DOHH2 (cell line): ENCODE results near the gene DMPK.

Experiments used
- H3F3A ChIP-seq: fragments of 200-600 bp; sonication (generic), shearing (Covaris generic); 2 replicates; pipeline ENCODE4 v1.6.0; 2016; ENCODE audit warnings: antibody characterized with exemption, mild to moderate bottlenecking; ENCODE audit not compliant: control insufficient read depth, insufficient read depth
- H3K27ac ChIP-seq: fragments of 200-600 bp; sonication (generic); 2 replicates; pipeline ENCODE4 v1.5.1; 2014; ENCODE audit warnings: low read depth, mild to moderate bottlenecking, low read length, moderate library complexity
- H3K27me3 ChIP-seq: fragments of 200-600 bp; sonication (generic); 2 replicates; pipeline ENCODE4 v1.6.1; 2014; ENCODE audit warnings: mild to moderate bottlenecking, low read length, mixed read lengths; ENCODE audit not compliant: control insufficient read depth
- H3K36me3 ChIP-seq: fragments of 200-600 bp; sonication (generic); 2 replicates; pipeline ENCODE4 v1.6.1; 2014; ENCODE audit warnings: mild to moderate bottlenecking, low read length, moderate library complexity, mixed read lengths; ENCODE audit not compliant: control insufficient read depth
- H3K4me1 ChIP-seq: fragments of 200-600 bp; sonication (generic); 2 replicates; pipeline ENCODE4 v1.6.1; 2014; ENCODE audit warnings: mild to moderate bottlenecking, low read length, mixed read lengths; ENCODE audit not compliant: control insufficient read depth
- H3K4me2 ChIP-seq: fragments of 200-600 bp; sonication (generic); 2 replicates; pipeline ENCODE4 v1.6.0; 2014; ENCODE audit warnings: mild to moderate bottlenecking, low read length, moderate library complexity
- H3K4me3 ChIP-seq: fragments of 200-600 bp; sonication (generic); 2 replicates; pipeline ENCODE4 v1.5.1; 2014; ENCODE audit warnings: mild to moderate bottlenecking, low read length, mixed read lengths
- H3K79me2 ChIP-seq: fragments of 200-600 bp; sonication (generic); 2 replicates; pipeline ENCODE4 v1.6.1; 2014; ENCODE audit warnings: mild to moderate bottlenecking, low read length, mixed read lengths; ENCODE audit not compliant: control insufficient read depth
- H3K9me2 ChIP-seq: fragments of 200-600 bp; sonication (generic); replicated peaks from 2 replicates; pipeline ENCODE4 v1.6.1; 2014; ENCODE audit warnings: mild to moderate bottlenecking, low read length, mixed read lengths; ENCODE audit not compliant: control insufficient read depth
- H3K9me3 ChIP-seq: fragments of 200-600 bp; sonication (generic); 2 replicates; pipeline ENCODE4 v1.6.1; 2014; ENCODE audit warnings: antibody characterized with exemption, low read length, mixed read lengths; ENCODE audit not compliant: control insufficient read depth, insufficient read depth
- H4K20me1 ChIP-seq: fragments of 200-600 bp; sonication (generic); 2 replicates; pipeline ENCODE4 v1.6.0; 2014; ENCODE audit warnings: low read depth, mild to moderate bottlenecking, antibody characterized with exemption, low read length, moderate library complexity; ENCODE audit not compliant: control insufficient read depth, insufficient read depth
- CTCF ChIP-seq: fragments of 200-600 bp; sonication (generic); IDR thresholded peaks from one replicate; pipeline ENCODE4 v1.5.1; 2014; ENCODE audit warnings: antibody characterized with exemption, mild to moderate bottlenecking, low read depth, low read length; ENCODE audit not compliant: poor library complexity, severe bottlenecking
- EZH2phosphoT487 ChIP-seq: fragments of 200-600 bp; sonication (generic); IDR thresholded peaks from 2 replicates; pipeline ENCODE4 v1.6.1; 2017; ENCODE audit warnings: borderline replicate concordance, mild to moderate bottlenecking, antibody characterized with exemption, low read length, moderate library complexity, mixed read lengths

The DMPK gene

DNA sequence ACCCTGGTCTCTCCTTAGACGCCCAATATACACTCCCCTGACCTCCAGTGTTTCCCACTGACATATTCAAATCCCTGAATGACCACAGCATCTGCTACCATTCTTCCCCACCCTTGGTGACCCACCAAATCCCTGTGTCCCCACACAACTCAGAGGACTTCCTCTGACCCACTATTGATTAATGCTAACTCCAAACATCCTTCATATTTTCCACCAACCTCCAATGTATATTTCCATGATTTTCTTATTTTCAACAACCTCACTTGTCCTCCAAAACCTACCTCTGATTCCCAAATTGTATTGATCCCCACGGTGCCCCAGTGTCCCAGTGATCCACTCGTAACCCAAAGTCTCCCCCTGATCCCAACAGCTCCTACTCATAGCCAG is 10.9 kb upstream of the DMPK start:
- Histone ChIP-seq H3F3A (no peaks in the 10 kb centered on the region), H3K4me1 (peaks cover 26% of the 10 kb centered on the region), H3K27me3 (no peaks in the 10 kb centered on the region), H4K20me1 (no peaks in the 10 kb centered on the region), H3K27ac (no peak overlapping the region), H3K79me2 (peaks cover 16% of the 10 kb centered on the region), H3K4me2 (peak overlapping the region; percentile 48), H3K9me3 (no peaks in the 10 kb centered on the region), H3K36me3 (peaks cover 21% of the 10 kb centered on the region), H3K9me2 (no peaks in the 10 kb centered on the region), H3K4me3 (peak overlapping the region; percentile 56)
- TF ChIP-seq EZH2phosphoT487 (no peak), CTCF (no peak)

DNA sequence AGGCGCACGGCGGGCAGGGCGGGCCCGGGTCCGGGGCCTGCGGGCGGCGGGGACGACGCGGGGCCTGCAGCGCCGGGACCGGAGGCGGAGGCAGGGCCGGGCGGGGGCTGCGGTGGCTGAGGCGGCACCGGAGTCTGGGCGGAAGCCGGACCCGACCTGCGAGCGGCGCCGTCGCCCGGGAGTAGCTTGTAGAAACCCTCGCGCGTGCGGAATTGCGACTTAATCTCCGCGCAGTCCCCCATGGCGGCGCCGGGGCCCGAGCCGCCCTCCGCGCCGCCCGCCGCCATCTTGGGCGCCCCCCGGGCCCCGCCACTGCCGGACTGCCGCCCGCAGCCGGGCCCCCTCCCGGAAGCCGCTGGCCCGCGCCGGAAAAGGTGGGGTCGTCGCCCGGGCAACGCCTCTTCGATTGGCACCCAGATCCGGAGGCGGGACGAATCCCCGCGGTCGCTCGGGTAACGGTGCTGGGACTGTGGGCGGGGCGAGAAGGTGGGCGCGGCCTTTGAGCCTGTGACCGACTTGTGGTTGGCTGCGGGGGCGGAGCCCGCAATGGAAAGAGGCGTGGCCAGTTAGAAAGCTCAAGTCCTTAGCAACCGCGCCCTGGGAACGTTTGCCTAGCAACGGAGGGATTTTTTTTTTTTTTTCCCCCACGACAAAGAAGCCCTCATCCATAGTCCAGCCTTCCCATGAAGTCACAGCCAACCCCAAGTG is 10.3 kb upstream of the DMPK start, which contains the start of gene DMWD:
Gene DMWD (minus strand): TSS at position 376 of the 708 bp plus-strand sequence. CDS start 89 bp downstream, at position 287.
- Histone ChIP-seq H3K4me1 (peaks cover 26% of the 10 kb centered on the region), H3K9me2 (no peaks in the 10 kb centered on the region), H3K27ac (no peak within 1 kb of the TSS), H3K9me3 (no peaks in the 10 kb centered on the region), H3K4me2 (peak within 1 kb of the TSS; percentile 87), H3K27me3 (no peaks in the 10 kb centered on the region), H3K79me2 (peaks cover 16% of the 10 kb centered on the region), H4K20me1 (no peaks in the 10 kb centered on the region), H3K36me3 (peaks cover 23% of the 10 kb centered on the region), H3F3A (no peaks in the 10 kb centered on the region), H3K4me3 (peak within 1 kb of the TSS; percentile 93)
- TF ChIP-seq CTCF (no peak), EZH2phosphoT487 (no peak)

DNA sequence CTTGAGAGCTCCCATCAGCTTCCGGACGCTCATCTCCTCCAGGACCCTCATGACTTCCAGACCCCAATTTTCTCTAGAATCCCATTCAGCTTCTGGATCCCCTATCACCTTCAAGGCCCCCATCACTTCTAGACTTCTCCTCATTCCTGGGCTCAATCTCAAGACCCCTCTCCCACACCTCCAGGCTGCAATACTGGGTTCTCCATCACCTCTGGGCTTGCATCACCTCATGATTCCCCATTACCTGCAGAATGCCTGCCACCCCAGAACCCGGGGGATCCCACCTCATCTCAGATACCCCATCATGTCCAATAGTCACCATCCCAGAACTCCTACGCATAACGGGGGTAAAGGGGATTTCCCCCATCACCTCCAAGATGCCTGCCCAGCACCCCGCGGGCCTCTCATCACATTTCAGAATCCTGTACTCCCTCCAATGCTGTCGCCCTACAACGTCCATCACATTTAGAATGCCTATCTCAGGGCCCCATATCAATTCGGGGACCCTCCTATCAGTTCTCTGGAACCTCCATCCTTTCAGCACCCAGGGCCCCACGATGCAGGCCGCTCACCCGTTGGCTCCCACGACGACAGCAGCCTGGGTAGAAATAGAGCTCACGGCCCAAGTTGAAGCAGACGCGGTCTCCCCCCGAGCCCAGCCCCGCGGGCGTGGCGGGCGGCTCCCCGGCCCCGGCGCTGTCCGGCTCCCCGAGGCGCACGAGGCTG is 9.6 kb upstream of the DMPK start:
- Histone ChIP-seq H3K27me3 (no peaks in the 10 kb centered on the region), H3F3A (no peaks in the 10 kb centered on the region), H3K9me3 (no peaks in the 10 kb centered on the region), H4K20me1 (no peaks in the 10 kb centered on the region), H3K27ac (no peak overlapping the region), H3K4me1 (peaks cover 26% of the 10 kb centered on the region), H3K9me2 (no peaks in the 10 kb centered on the region), H3K36me3 (peaks cover 27% of the 10 kb centered on the region), H3K4me2 (peak overlapping the region; percentile 87), H3K79me2 (peaks cover 16% of the 10 kb centered on the region), H3K4me3 (peak overlapping the region; percentile 93)
- TF ChIP-seq EZH2phosphoT487, result no peak
- no peak for TF ChIP-seq CTCF
